ENCODE data around the gene PRDM16.

Gene PRDM16

DNA sequence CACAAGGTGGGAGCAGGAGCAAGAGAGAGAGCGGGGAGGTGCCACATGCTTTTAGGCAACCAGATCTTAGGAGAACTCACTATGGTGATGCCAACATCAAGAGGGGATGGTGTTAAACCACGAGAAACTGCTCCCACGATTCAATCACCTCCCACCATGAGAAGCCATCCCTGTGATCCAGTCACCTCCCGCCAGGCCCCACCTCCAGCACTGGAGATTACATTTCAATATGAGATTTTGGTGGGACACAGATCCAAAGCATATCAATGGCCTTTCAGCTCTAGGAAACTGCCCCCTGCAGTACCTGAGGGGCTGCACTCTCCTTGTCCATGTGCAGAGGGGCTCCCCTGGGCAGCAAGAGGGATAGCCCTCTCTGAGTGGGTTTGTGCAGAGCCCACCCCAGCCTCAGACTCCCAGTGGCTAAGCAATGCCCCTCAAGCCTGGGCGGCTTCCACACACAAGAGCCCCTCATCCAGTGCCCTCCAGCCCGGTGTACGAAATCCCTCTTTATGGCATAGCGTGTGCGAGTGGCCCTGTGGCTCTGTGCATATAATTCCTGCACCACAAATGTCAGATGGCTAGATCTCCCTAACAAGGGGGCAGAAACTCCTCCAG lies 15.5 kb upstream of the PRDM16 start:
- DNase-seq (ENCODE audit: extremely low read depth in 1 of 2, low read depth in 1 of 2): no peak

DNA sequence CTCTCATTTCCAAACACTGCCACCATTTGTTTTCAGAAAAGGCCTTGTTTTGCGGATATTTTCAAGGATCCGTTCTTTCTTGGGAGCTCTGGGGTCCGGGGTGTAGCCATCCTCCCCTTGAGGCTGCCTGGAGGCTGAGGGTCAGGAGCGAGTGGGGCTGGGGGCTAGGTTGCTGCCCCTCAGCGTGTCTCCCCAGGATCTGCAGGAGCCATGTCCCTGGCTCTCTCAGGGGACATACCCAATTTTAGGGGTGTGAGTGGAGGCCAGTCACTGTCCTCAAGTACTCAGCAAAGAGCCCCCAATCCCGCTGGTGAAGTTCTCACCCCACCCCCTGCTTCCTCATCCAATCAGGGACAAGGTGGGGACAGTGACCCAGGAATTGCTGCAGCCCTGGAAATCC lies 15.0 kb upstream of the PRDM16 start:
- DNase-seq (ENCODE audit: extremely low read depth in 1 of 2, low read depth in 1 of 2): no peak

GRCh38 chr1:3054474-3054873 lies 14.5 kb upstream of the PRDM16 start:
- DNase-seq (ENCODE audit: extremely low read depth in 1 of 2, low read depth in 1 of 2): no peak

DNA sequence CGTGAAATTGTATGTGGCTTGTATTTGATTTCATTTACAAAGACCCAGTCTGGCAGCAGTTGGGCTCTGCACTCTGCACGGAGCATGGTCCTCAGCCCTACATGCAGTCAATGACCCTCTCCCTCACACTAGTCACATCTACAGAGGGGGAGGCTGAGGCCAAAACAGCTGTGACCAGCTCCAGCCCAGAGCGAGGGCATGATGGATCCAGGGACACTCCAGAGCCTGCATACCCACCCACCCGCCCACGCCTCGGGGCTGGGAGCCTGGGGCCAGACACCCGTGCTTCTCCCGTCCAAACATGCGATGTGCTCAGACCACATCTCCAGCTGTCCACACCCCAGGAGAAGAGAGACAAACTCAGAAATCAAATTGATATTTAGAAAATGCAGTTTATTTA lies 14.0 kb upstream of the PRDM16 start:
- no peak for DNase-seq (ENCODE audit: extremely low read depth in 1 of 2, low read depth in 1 of 2)

DNA sequence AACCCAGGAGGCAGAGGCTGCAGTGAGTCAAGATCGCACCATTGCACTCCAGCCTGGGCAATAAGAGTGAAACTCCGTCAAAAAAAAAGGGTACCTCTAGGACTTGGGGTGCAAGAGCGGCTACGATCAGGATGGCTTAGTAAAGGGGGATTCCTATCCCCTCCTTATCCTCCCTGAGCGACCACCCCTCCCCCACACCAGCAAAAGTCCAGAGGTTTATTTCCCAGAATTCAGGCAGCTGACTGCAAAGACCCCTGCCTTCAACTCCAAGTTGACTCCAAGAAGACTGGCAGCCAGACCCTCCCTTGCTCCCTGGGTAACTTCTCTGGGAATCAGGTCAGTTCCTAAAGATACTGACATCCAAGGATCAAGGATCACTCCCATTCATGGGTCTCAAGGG lies 12.4 kb upstream of the PRDM16 start:
- DNase-seq (ENCODE audit: extremely low read depth in 1 of 2, low read depth in 1 of 2): no peak

- no peak for DNase-seq (ENCODE audit: extremely low read depth in 1 of 2, low read depth in 1 of 2)
Measured at GRCh38 chr1:3058263-3059030, 10.6 kb upstream of the PRDM16 start.

DNA sequence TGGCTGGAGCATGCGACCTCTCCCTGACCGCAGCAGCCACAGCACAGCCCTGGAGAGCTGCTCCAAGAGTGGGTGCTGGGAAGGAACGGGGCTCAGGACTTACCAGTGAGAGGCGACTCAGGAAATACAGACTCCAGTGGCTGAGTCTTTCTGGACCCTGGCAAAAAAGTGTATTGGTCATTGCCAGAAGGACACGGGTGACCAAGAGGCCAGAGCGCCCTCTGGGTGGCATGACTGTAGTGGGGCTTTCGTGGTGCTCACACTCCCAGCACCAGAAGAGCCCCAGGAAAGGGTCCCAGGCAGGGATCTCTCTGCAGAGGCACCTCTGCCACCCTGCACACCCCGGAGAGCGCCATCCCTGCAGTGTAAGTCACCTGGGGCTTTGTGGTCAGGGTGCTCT lies 8.9 kb upstream of the PRDM16 start:
- no peak for DNase-seq (ENCODE audit: extremely low read depth in 1 of 2, low read depth in 1 of 2)

DNA sequence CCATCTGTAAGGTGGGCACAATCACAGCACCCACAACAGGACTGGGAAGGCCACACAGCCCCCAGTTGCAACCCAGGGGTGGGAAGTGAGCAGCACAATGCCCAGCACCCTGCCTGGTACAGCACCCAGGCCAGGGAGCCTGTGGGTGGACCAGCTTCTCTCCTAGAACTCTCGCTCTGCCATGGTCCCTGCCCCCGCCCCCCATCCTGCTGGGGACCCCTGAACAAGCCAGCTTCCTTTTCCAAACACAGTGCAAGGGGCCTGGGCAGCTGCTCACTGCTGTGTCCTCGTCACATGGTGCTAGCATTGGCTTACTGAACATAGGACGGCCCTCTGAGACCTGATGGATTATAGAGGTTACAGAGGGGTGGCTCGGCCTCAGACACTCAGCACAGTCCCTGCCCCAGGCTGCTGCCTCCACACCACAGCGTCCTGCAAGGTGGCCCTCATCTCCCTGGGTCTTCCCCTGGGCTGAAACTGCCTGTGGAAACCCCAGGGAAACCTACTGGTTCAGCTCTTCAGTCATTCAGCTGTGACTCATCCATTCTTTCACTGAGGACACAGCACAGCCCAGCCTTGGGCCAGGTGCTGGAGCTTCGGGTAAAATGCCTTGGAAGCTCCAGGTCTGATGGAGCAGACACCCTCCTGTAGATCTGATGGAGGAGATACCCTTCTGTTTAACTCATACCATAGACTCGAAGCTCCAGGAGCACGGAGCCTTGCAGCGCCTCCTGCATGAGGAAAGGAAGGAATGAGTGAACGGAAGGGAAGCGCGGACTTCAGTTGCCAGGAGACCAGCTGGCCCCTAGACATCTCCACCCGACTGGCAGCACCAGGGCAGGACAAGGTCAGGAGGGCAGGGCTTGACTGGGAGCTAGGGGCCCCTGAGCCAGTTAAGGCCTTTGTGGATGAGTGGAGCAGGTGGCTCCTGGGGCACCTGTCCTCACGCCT lies 8.1 kb upstream of the PRDM16 start:
- DNase-seq (ENCODE audit: extremely low read depth in 1 of 2, low read depth in 1 of 2): no peak

- no peak for DNase-seq (ENCODE audit: extremely low read depth in 1 of 2, low read depth in 1 of 2)
Measured at GRCh38 chr1:3061566-3061965, 7.4 kb upstream of the PRDM16 start.

- no peak for DNase-seq (ENCODE audit: extremely low read depth in 1 of 2, low read depth in 1 of 2)
Measured at GRCh38 chr1:3061981-3062615, 6.9 kb upstream of the PRDM16 start.

DNA sequence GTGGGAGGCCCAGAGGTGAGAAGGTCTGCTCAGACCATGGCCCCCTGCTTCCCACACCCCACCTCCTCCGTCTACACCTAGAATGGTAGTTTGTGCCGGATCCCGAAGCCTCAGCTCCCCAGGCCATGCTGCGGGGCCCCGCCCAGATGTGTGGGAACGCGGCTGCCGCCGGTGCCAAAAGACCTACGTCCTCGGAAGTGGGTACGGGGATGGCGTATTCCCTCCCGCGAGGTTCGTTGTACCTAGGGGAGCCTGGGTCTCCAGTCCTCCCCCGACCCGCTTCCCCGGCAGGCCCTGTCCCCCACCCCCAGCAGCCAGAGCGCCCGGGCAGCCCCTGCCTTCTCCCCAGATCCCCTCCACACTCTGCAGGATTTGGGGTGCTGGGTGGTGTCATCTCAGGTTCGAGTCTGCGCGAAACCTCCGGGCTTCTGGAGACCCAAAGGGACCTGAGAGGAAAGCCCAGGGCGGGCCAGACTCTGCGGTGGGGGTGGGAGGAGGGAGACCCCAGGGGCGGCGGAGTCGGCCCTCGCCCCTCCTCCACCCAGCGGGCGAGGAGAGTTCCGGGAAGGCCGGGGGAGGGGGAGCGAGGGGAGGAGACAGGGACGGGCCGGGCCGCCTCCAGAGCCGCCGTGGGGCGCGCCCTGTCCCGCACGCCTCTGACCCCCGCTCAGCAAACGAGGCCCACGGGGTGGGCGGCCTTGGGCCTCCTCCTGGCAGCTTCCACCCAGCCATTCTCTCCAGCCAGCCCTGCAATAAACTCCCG lies 6.2 kb upstream of the PRDM16 start:
- DNase-seq (ENCODE audit: extremely low read depth in 1 of 2, low read depth in 1 of 2): no peak

DNA sequence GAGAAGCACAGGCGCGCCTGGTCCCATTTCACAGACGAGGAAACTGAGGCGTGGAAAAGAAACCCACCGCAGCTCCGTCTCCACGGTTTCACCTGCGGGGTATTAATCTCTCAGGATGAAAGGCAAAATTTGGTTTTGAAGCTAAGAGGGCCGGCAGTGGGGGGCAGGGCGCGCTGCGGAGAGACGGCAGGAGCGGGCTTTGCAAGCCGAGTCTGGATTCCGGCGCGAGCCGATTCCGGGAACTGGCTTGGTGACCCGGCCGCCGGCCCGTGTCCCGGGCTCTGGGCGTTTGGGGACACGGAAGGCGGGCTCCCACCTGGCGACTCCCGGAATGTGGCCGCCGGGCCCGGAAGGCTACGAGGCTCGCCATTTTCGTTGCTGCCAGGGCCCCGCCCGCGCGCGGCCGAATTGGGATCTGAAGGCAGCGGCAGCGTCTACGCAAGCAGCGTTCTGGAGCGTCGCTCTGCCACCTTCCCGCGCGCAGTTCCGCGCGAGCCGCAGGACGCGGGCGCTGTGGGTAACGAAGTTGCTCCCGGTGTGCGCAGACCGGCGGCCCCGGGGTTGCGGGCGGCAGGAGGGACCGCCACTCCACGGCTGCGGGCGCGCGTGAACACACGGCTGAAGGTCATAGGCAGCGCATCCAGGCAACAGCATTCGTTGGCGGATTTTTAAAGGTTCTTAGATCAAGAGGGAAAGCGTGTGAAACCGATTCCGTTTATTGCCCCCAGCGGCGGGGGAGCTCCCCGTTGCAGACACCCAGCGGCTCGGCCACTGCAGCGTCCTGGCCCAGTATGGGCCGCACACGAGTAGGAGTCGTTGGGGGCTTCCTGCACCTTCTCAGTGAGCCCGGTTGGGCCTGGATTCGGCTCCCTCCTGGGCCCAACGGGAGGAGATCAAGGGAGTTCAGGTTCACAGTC lies 5.4 kb upstream of the PRDM16 start:
- DNase-seq (ENCODE audit: extremely low read depth in 1 of 2, low read depth in 1 of 2): no peak

- DNase-seq (ENCODE audit: extremely low read depth in 1 of 2, low read depth in 1 of 2): no peak
Measured at GRCh38 chr1:3064296-3064850, 4.6 kb upstream of the PRDM16 start.

DNA sequence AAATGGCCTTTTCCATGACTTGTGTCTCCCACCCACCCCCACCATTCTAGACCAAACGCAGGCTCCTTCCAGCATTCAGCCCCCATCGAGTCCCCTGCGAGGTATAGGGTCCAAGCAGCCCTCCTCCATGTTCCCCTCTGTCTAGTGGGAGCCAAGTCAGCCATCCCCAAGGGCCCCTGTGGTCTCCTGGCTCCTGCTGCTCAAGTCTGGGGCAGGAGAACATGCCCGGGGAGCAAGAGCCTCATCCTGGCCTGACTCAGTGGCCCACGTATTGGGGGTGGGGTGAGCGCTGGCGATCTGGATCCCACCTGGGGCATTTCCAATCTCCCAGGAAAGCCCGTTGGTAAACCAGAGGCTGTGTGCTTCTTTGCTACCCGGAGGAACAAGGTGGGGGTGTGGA lies 4.1 kb upstream of the PRDM16 start:
- DNase-seq (ENCODE audit: extremely low read depth in 1 of 2, low read depth in 1 of 2): no peak

DNA sequence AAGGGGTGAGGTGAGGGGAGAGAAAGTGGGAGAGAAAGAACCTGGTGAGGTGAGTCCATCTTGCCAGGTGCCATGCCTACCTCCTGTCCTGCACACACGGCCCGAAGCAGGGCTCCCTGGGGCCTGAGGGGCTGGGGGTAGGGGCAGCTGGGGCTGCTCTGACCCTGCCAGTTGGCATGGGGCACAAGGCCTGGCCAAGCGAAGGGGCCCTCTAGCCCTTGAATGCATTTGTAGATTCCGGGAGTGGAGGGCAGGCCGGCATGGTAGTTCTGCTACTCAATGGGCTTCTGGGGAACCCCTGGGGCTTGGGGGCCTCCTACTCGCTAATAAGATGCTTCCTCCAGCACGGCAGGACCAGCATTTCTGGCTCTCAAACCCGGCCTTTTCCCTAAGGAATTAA lies 3.6 kb upstream of the PRDM16 start:
- DNase-seq (ENCODE audit: extremely low read depth in 1 of 2, low read depth in 1 of 2): no peak

GRCh38 chr1:3065797-3066196 lies 3.2 kb upstream of the PRDM16 start:
- no peak for DNase-seq (ENCODE audit: extremely low read depth in 1 of 2, low read depth in 1 of 2)

- no peak for DNase-seq (ENCODE audit: extremely low read depth in 1 of 2, low read depth in 1 of 2)
Measured at GRCh38 chr1:3066250-3066711, 2.7 kb upstream of the PRDM16 start.

GRCh38 chr1:3066826-3067225 lies 2.2 kb upstream of the PRDM16 start:
- no peak for DNase-seq (ENCODE audit: extremely low read depth in 1 of 2, low read depth in 1 of 2)

DNA sequence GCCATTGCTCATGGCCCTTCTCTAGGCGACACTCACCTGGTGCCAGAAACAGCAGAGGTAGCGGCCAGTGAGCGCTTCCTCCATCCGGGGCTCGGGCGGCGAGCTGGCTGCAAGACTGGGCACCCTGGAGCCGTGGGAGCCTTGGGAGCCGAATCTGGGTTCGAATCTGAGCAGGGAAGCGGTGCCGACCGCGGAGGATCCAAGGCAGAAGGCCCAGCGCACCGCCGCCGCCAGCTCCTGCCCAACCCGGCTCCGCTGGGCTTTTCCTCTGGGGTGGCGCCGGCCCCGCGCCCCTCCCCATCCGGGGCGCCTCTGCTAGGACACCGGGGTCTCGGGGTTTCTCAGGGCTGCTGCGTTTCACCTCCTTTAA lies 1.7 kb upstream of the PRDM16 start:
- DNase-seq (ENCODE audit: extremely low read depth in 1 of 2, low read depth in 1 of 2): no peak

All from activated CD8-positive, alpha-beta memory T cell treated with anti-CD3 and anti-CD28 coated beads for 1 hour (primary cell).